Measurements from ENCODE around the gene SNAPC5.

SNAPC5 gene

GRCh38 chr15:66456211-66456610, 41.4 kb downstream of the SNAPC5 start:
- no peak for DNase-seq (ENCODE audit: low read depth)

- no peak for DNase-seq (ENCODE audit: low read depth)
These were observed 43.4 kb downstream of the SNAPC5 start for GRCh38 chr15:66454143-66454542.

- DNase-seq (ENCODE audit: low read depth), result no peak
These were observed 44.5 kb downstream of the SNAPC5 start for GRCh38 chr15:66452971-66453580.

GRCh38 chr15:66452420-66452819, 45.1 kb downstream of the SNAPC5 start:
- no peak for DNase-seq (ENCODE audit: low read depth)

Measured in fibroblast of gingiva (primary cell).